GM21529 (cell line): ENCODE measurements around the gene UBE3C.

ENCODE experiments used
- ATAC-seq: cut with Tn5 transposase; IDR thresholded peaks from one replicate; pipeline ENCODE4 v1.9.1; 2021; ENCODE audit not compliant: unreplicated experiment

Gene UBE3C

GRCh38 chr7:157168571-157168970, 29.8 kb downstream of the UBE3C start:
- ATAC-seq = no peak

- ATAC-seq = no peak
Measured at GRCh38 chr7:157176771-157177170, 38.0 kb downstream of the UBE3C start.

GRCh38 chr7:157177333-157177982, 38.7 kb downstream of the UBE3C start:
- ATAC-seq = peak; percentile 42

GRCh38 chr7:157177983-157178381, 39.3 kb downstream of the UBE3C start:
- peak; percentile 86 for ATAC-seq

- no peak for ATAC-seq
Measured at GRCh38 chr7:157183832-157184231, 45.1 kb downstream of the UBE3C start.

- no peak for ATAC-seq
Measured at GRCh38 chr7:157188091-157188665, 49.5 kb downstream of the UBE3C start.

- no peak for ATAC-seq
Measured at GRCh38 chr7:157189405-157189804, 50.7 kb downstream of the UBE3C start.

- ATAC-seq = no peak
Measured at GRCh38 chr7:157192861-157193260, 54.1 kb downstream of the UBE3C start.

GRCh38 chr7:157193274-157193673, 54.5 kb downstream of the UBE3C start:
- no peak for ATAC-seq

GRCh38 chr7:157194948-157195347, 56.2 kb downstream of the UBE3C start:
- no peak for ATAC-seq

GRCh38 chr7:157195868-157196267, 57.1 kb downstream of the UBE3C start:
- ATAC-seq = no peak

- ATAC-seq = no peak
Measured at GRCh38 chr7:157204134-157204533, 65.4 kb downstream of the UBE3C start.

- ATAC-seq = no peak
Measured at GRCh38 chr7:157205438-157205837, 66.7 kb downstream of the UBE3C start.

- ATAC-seq = no peak
Measured at GRCh38 chr7:157208571-157209413, 70.1 kb downstream of the UBE3C start.

GRCh38 chr7:157210682-157211081, 72.0 kb downstream of the UBE3C start:
- ATAC-seq = no peak

- ATAC-seq = no peak
Measured at GRCh38 chr7:157211690-157212089, 73.0 kb downstream of the UBE3C start.

GRCh38 chr7:157219154-157219553, 80.4 kb downstream of the UBE3C start:
- ATAC-seq = peak; percentile 95

GRCh38 chr7:157220916-157221569, 82.3 kb downstream of the UBE3C start:
- ATAC-seq = no peak

GRCh38 chr7:157222687-157223086, 84.0 kb downstream of the UBE3C start:
- no peak for ATAC-seq

- no peak for ATAC-seq
Measured at GRCh38 chr7:157224627-157225026, 85.9 kb downstream of the UBE3C start.

- ATAC-seq = no peak
Measured at GRCh38 chr7:157228864-157229422, 90.2 kb downstream of the UBE3C start.
